SU-DHL-6 (cell line): Measurements from ENCODE around the gene TMEM127.
"Not testable (repeated sequence)": the region's sequence is repeated elsewhere in the genome, so short reads cannot be mapped to it uniquely, and the experiment has no call there.

Experiments
- H2AFZ ChIP-seq: fragments of 200-600 bp; sonication (generic); 2 replicates; pipeline ENCODE4 v1.6.1; 2014; ENCODE audit warnings: low read depth, mild to moderate bottlenecking, moderate library complexity, mixed read lengths, antibody characterized with exemption, low read length; ENCODE audit not compliant: severe bottlenecking
- H3F3A ChIP-seq: fragments of 200-600 bp; shearing (Covaris generic); 2 replicates; pipeline ENCODE4 v1.6.0; 2016; ENCODE audit warnings: antibody characterized with exemption, mild to moderate bottlenecking; ENCODE audit not compliant: insufficient read depth
- H3K27ac ChIP-seq: fragments of 200-600 bp; sonication (generic); 2 replicates; pipeline ENCODE4 v1.5.1; 2016; ENCODE audit warnings: low read depth, mild to moderate bottlenecking, low read length, moderate library complexity, mixed read lengths
- H3K27me3 ChIP-seq: fragments of 200-600 bp; sonication (generic), shearing (Covaris generic); 2 replicates; pipeline ENCODE4 v1.6.0; 2014; ENCODE audit warnings: mild to moderate bottlenecking, low read length
- H3K36me3 ChIP-seq: fragments of 200-600 bp; sonication (generic); 2 replicates; pipeline ENCODE4 v1.6.1; 2014; ENCODE audit warnings: mild to moderate bottlenecking, low read length, mixed read lengths
- H3K4me2 ChIP-seq: fragments of 300-600, 200-600 bp; shearing (Covaris generic), sonication (generic); 2 replicates; pipeline ENCODE4 v1.6.0; 2014; ENCODE audit warnings: low read length, low read depth, mild to moderate bottlenecking; ENCODE audit not compliant: poor library complexity, severe bottlenecking
- H3K4me3 ChIP-seq: fragments of 200-600 bp; sonication (generic); 2 replicates; pipeline ENCODE4 v1.5.1; 2014; ENCODE audit warnings: antibody characterized with exemption, low read length, mild to moderate bottlenecking, mixed read lengths; ENCODE audit not compliant: insufficient read depth, poor library complexity, severe bottlenecking
- H3K79me2 ChIP-seq: fragments of 200-600 bp; sonication (generic); 2 replicates; pipeline ENCODE4 v1.6.1; 2014; ENCODE audit warnings: mild to moderate bottlenecking, low read length, moderate library complexity; ENCODE audit not compliant: insufficient read depth
- H3K9ac ChIP-seq: fragments of 200-600 bp; sonication (generic); 2 replicates; pipeline ENCODE4 v1.7.0; 2014; ENCODE audit warnings: mild to moderate bottlenecking, low read length
- H3K9me2 ChIP-seq: fragments of 200-600 bp; sonication (generic); replicated peaks from 2 replicates; pipeline ENCODE4 v1.6.1; 2014; ENCODE audit warnings: low read length; ENCODE audit not compliant: insufficient read depth
- H3K9me3 ChIP-seq: fragments of 200-600 bp; sonication (generic); 2 replicates; pipeline ENCODE4 v1.6.1; 2014; ENCODE audit warnings: low read length, mixed read lengths; ENCODE audit not compliant: insufficient read depth
- H4K20me1 ChIP-seq: fragments of 200-600 bp; sonication (generic); 2 replicates; pipeline ENCODE4 v1.6.1; 2014; ENCODE audit warnings: low read depth, mild to moderate bottlenecking, antibody characterized with exemption, low read length, moderate library complexity, mixed read lengths
- EZH2phosphoT487 ChIP-seq: fragments of 200-600 bp; sonication (generic), shearing (Covaris generic); conservative IDR thresholded peaks from 2 replicates; pipeline ENCODE4 v1.6.1; 2018; ENCODE audit warnings: mild to moderate bottlenecking, antibody characterized with exemption, low read length, moderate library complexity, mixed read lengths
- TF ChIP-seq, protein P1 (sequence below): fragments of 200-600 bp; sonication (generic); IDR thresholded peaks from one replicate; pipeline ENCODE4 v1.5.1; 2017; ENCODE audit warnings: antibody characterized with exemption, mild to moderate bottlenecking, low read length, moderate library complexity; ENCODE audit not compliant: insufficient read depth, poor library complexity, severe bottlenecking

Gene TMEM127

DNA sequence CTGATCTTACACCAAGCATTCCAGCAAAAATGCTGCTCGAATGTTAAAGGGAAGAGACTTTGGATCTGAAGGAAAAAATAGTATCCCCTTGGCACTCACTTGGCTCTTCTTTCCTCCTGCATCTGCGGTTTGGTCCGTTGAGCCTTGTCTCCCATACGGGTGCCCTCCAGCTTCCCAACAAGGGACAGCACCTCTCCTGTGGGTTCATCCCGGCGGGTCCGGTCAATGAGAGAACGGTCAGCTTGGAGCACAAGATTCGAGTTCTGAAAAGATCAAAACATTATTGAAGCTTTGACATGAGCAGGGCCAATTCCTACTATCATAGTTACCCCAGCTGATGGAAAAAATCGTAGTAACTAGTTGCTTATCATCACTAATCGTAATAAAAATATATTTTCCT lies 38.8 kb upstream of the TMEM127 start:
- peaks cover 7% of the 10 kb centered on the region; the same call in 1 of the 2 replicates for H3F3A ChIP-seq
- H3K9me2 ChIP-seq, result no peaks in the 10 kb centered on the region
- H3K9ac ChIP-seq, result peak overlapping the region; percentile 87
- no peaks in the 10 kb centered on the region for H4K20me1 ChIP-seq
- H3K4me2 ChIP-seq, result peak overlapping the region; percentile 87
- H3K4me3 ChIP-seq, result peak overlapping the region; percentile 99
- peaks cover 24% of the 10 kb centered on the region for H3K36me3 ChIP-seq
- H2AFZ ChIP-seq, result no peak overlapping the region
- TF ChIP-seq EZH2phosphoT487, result no peak
- TF ChIP-seq, protein P1, sequence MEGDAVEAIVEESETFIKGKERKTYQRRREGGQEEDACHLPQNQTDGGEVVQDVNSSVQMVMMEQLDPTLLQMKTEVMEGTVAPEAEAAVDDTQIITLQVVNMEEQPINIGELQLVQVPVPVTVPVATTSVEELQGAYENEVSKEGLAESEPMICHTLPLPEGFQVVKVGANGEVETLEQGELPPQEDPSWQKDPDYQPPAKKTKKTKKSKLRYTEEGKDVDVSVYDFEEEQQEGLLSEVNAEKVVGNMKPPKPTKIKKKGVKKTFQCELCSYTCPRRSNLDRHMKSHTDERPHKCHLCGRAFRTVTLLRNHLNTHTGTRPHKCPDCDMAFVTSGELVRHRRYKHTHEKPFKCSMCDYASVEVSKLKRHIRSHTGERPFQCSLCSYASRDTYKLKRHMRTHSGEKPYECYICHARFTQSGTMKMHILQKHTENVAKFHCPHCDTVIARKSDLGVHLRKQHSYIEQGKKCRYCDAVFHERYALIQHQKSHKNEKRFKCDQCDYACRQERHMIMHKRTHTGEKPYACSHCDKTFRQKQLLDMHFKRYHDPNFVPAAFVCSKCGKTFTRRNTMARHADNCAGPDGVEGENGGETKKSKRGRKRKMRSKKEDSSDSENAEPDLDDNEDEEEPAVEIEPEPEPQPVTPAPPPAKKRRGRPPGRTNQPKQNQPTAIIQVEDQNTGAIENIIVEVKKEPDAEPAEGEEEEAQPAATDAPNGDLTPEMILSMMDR, result no peak
- H3K27ac ChIP-seq, result 0 out of 2 replicates have a peak overlapping the region, but pooled peaks have one; percentile 79
- H3K27me3 ChIP-seq, result no peaks in the 10 kb centered on the region
- no peaks in the 10 kb centered on the region for H3K9me3 ChIP-seq
- peaks cover 47% of the 10 kb centered on the region for H3K79me2 ChIP-seq

DNA sequence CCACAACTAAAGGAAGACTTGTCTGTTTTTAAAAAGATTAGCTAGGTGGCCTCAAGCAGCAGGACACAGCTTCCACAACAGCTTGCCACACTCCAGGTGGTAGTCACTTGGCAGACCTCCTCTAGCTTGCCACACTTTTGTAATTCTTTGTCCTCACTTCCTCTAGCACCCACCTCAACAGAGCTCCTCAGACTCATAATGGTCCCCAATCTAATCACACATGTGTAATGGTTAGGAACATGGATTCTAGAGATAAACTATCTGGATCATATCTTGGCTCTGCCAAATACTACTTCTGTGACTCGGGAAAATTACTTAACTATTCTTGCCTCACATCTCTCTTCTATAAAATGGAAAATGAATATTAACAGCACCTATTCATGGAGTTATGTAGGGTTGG lies 36.1 kb upstream of the TMEM127 start:
- no peak overlapping the region for H3K9ac ChIP-seq
- H3K4me3 ChIP-seq, result no peak overlapping the region
- H3F3A ChIP-seq, result no peaks in the 10 kb centered on the region; the same call in 1 of the 2 replicates
- no peaks in the 10 kb centered on the region for H3K9me2 ChIP-seq
- no peak overlapping the region for H3K27ac ChIP-seq
- H4K20me1 ChIP-seq, result no peaks in the 10 kb centered on the region
- TF ChIP-seq, protein P1, result no peak
- no peak for TF ChIP-seq EZH2phosphoT487
- H3K27me3 ChIP-seq, result no peaks in the 10 kb centered on the region
- H3K4me2 ChIP-seq, result no peak overlapping the region
- peaks cover 47% of the 10 kb centered on the region for H3K79me2 ChIP-seq
- H3K9me3 ChIP-seq, result no peaks in the 10 kb centered on the region
- H2AFZ ChIP-seq, result no peak overlapping the region
- H3K36me3 ChIP-seq, result peaks cover 33% of the 10 kb centered on the region

DNA sequence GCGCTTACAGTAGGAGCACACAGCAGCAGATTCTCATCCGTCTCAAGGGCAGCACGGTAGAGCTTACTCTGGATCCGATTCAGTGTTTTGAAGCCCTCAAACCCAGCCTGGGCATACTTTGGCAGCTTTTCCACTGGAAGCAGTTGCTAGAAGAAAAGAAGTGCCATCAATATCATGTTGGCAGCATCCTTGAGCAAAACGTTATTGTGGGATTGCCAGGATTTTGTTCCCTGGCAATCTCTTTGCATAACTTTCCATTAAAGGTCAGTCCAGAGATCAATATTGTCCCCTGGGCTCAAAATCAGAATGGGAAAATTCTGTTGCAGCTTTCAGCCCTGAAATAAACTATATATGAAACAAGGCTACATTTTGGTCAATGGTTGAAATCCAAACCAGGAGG lies 31.1 kb upstream of the TMEM127 start:
- Histone ChIP-seq H3K4me2 (no peak overlapping the region), H2AFZ (no peak overlapping the region), H3F3A (no peaks in the 10 kb centered on the region), H3K79me2 (0 out of 2 replicates have a peak, but pooled peaks cover 6% of the 10 kb centered on the region), H3K9me3 (no peaks in the 10 kb centered on the region), H4K20me1 (no peaks in the 10 kb centered on the region), H3K4me3 (no peak overlapping the region), H3K27ac (no peak overlapping the region), H3K9ac (no peak overlapping the region), H3K36me3 (peaks cover 38% of the 10 kb centered on the region; the same call in 1 of the 2 replicates), H3K27me3 (no peaks in the 10 kb centered on the region), H3K9me2 (no peaks in the 10 kb centered on the region)
- TF ChIP-seq EZH2phosphoT487, result no peak
- TF ChIP-seq, protein P1, result no peak

DNA sequence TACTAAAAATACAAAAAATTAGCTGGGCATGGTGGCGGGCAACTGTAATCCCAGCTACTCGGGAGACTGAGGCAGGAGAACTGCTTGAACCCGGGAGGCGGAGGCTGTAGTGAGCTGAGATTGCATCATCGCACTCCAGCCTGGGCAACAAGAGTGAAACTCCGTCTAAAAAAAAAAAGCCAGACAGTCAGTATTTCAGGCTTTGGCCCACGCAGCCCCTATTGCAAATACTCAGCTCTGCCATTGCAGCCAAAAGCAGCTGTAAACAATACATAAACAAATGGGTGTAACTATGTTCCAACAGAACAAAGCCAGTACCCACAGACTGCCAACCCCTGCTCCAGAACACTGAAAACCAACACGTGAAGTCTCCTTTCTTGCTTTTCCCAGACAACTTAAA lies 28.5 kb upstream of the TMEM127 start:
- H3K9me2 ChIP-seq, H3K27me3 ChIP-seq, H3K9me3 ChIP-seq, H3K4me2 ChIP-seq, H3K4me3 ChIP-seq, H4K20me1 ChIP-seq, H3K27ac ChIP-seq, H3F3A ChIP-seq, H3K9ac ChIP-seq, H2AFZ ChIP-seq, H3K79me2 ChIP-seq: not testable (repeated sequence)
- peaks cover 38% of the 10 kb centered on the region; the same call in 1 of the 2 replicates for H3K36me3 ChIP-seq
